Epithelial cell of proximal tubule (primary cell): ENCODE results near the gene SH3PXD2A. TPM values are rescaled to one million over a fixed set of nuclear protein-coding genes. Genes with fewer than 3 reads are reported as not detected.

Experiments used
- DNase-seq: peaks from one replicate; pipeline ENCODE4 v3.0.0-alpha.2; 2011; ENCODE audit warnings: low read depth
- H3K4me3 ChIP-seq: 2 replicates; pipeline ENCODE4 v1.5.1; 2011; ENCODE audit warnings: low read depth, mild to moderate bottlenecking, low read length
- total RNA-seq: library from RNA; depleted of rRNA; stranded (reverse); fragments of >200 nt; gene quantifications from 2 replicates; pipeline ENCODE4 v1.2.3, GENCODE V29; 2015
- TF ChIP-seq, protein P1 (sequence below): conservative IDR thresholded peaks from 2 replicates; pipeline ENCODE4 v1.5.1; 2012; ENCODE audit warnings: low read depth, mild to moderate bottlenecking, low read length

Gene SH3PXD2A
- total RNA-seq, 1 donor from 2014 or later = 5.8 TPM

DNA sequence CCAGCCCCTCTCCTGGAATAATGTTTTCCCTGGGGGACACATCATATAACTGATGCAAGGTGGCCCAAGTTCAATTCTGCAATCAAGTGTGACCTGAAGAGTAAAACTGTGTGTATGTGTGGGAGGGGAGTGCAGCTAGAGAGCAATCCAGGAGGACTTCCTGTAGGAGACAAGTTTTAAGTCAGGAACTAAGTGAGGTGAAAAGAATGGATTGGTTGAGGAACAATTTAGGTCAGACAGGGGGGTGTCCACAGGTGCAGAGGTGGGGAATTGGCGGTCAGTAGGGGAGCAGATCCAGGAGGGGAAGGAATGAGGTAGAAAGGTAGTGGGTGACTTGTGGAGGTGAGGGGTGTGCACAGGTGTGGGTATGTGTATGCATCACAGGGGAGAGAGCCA lies 279.3 kb downstream of the SH3PXD2A start:
- TF ChIP-seq, protein P1, sequence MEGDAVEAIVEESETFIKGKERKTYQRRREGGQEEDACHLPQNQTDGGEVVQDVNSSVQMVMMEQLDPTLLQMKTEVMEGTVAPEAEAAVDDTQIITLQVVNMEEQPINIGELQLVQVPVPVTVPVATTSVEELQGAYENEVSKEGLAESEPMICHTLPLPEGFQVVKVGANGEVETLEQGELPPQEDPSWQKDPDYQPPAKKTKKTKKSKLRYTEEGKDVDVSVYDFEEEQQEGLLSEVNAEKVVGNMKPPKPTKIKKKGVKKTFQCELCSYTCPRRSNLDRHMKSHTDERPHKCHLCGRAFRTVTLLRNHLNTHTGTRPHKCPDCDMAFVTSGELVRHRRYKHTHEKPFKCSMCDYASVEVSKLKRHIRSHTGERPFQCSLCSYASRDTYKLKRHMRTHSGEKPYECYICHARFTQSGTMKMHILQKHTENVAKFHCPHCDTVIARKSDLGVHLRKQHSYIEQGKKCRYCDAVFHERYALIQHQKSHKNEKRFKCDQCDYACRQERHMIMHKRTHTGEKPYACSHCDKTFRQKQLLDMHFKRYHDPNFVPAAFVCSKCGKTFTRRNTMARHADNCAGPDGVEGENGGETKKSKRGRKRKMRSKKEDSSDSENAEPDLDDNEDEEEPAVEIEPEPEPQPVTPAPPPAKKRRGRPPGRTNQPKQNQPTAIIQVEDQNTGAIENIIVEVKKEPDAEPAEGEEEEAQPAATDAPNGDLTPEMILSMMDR = no peak
- no peak for DNase-seq
- H3K4me3 ChIP-seq = no peak overlapping the region

- DNase-seq = no peak
- TF ChIP-seq, protein P1 = no peak
- H3K4me3 ChIP-seq = no peak overlapping the region
Measured at GRCh38 chr10:103575416-103576075, 279.8 kb downstream of the SH3PXD2A start.

DNA sequence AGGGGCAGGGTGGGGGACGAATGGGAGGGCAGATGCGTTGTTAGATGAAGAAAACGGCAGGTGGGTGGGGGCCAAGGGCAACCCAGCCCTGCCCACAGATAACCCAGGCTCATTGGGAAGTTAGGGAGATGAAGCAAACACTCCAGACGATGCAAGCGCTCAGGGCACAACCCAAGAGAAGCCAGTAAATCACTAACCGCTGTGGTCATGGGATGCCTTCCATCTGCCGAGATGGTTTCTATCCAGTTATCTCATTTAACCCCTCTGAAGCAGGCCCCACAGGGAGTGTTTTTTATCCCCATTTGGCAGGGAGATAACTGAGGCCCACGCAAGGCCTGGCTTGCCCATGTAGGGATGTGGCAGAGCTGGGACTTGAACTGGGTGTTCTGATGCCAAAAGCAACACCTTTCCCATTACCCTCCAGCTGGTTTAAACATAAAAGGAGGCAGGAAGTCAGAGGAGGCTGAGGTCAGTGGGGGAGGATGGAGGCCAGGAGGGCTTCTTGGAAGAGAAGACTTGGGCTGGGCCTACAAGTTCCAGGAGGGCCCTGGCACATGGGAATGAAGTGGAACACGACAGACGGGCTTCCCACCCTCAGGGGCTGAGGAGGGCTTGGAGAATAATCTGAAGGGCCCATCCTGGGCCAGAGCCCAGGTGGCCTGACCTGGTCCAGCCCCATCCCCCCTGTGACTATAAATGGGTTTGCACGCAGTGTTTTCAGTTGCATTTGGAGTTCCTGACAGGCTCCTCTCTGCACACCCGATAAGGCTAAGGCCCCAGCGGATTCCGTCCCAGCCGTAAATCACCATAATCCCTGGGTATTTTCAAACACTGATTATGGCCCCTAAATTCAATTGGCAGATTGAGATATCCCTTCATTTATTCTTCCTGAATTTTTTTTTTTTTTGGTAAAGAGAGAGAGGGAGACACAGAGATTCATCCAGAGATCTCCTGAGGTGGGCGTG lies 281.0 kb downstream of the SH3PXD2A start:
- no peak overlapping the region for H3K4me3 ChIP-seq
- no peak for DNase-seq
- TF ChIP-seq, protein P1 = no peak

DNA sequence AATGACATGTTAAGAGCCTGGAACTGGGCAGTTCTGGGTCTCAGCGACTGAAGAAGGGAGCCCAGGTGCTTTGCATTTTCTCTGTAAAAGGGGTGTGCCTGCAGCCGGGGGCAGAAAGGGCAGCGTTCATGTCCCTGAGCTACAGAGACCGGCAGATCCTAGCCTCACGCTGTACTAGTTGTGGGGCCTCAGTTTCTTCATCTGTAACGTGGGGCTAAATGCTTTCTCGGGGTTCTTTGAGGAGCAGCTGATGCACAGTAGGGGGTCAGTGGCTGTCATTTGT lies 282.2 kb downstream of the SH3PXD2A start:
- DNase-seq = no peak
- TF ChIP-seq, protein P1 = no peak

GRCh38 chr10:103572347-103573204 lies 282.8 kb downstream of the SH3PXD2A start:
- TF ChIP-seq, protein P1 = no peak
- H3K4me3 ChIP-seq = no peak overlapping the region
- DNase-seq = no peak

More for the DNA sequence above, 282.2 kb downstream of the SH3PXD2A start:
- no peak overlapping the region for H3K4me3 ChIP-seq

GRCh38 chr10:103571656-103571975 lies 283.8 kb downstream of the SH3PXD2A start:
- no peak overlapping the region for H3K4me3 ChIP-seq
- TF ChIP-seq, protein P1 = no peak
- DNase-seq = no peak
